Tibial artery (tissue), 4 donors: Measurements from ENCODE around the gene CDC42.

Experiments used
- DNase-seq, 2 donors: peaks; one replicate each; pipeline ENCODE4 v3.0.0-alpha.2; 2019
- H3K27ac ChIP-seq, 2 donors: fragments of 200-600 bp; sonication (generic) in 1 of 2; 1 replicate in 1 of 2; 2 replicates in 1 of 2; pipeline ENCODE4 v1.5.1; 2018 to 2019; ENCODE audit warnings: mild to moderate bottlenecking in 1 of 2
- H3K27me3 ChIP-seq, 2 donors: fragments of 200-600 bp; sonication (generic) in 1 of 2; one replicate each; pipeline versions ENCODE4 v1.5.1 to v1.6.0; 2016 to 2019
- H3K36me3 ChIP-seq, 3 donors: fragments of 200-600 bp; sonication (generic) in 2 of 3; one replicate each; pipeline ENCODE4 v1.5.1; 2016 to 2019; ENCODE audit warnings: mild to moderate bottlenecking in 2 of 3
- H3K4me1 ChIP-seq, 4 donors: fragments of 200-600 bp; sonication (generic) in 2 of 4; 1 replicate in 3 of 4; 2 replicates in 1 of 4; pipeline ENCODE4 v1.5.1; 2016 to 2019
- H3K4me3 ChIP-seq, 2 donors: fragments of 200-600 bp; sonication (generic) in 1 of 2; 1 replicate in 1 of 2; 2 replicates in 1 of 2; pipeline ENCODE4 v1.5.1; 2018 to 2019; ENCODE audit warnings: mild to moderate bottlenecking in 2 of 2
- H3K9me3 ChIP-seq, 3 donors: fragments of 200-600 bp; sonication (generic) in 1 of 3; one replicate each; pipeline ENCODE4 v1.5.1; 2016 to 2019
- intact Hi-C: fragments of 100-400 bp; cut with DNase I; formaldehyde crosslinking; loops from one replicate; pipeline ENCODE4 v1.15.0; 2023; ENCODE audit warnings: low total_unique reads
- TF ChIP-seq, protein P1 (sequence below), 2 experiments: fragments of 200-600 bp in 1 of 2; fragments of 450-650 bp in 1 of 2; IDR thresholded peaks; one replicate each; pipeline ENCODE4 v1.5.1; 2017 to 2019; ENCODE audit warnings: antibody characterized with exemption in 2 of 2, mild to moderate bottlenecking in 1 of 2, moderate library complexity in 1 of 2

Gene CDC42

DNA sequence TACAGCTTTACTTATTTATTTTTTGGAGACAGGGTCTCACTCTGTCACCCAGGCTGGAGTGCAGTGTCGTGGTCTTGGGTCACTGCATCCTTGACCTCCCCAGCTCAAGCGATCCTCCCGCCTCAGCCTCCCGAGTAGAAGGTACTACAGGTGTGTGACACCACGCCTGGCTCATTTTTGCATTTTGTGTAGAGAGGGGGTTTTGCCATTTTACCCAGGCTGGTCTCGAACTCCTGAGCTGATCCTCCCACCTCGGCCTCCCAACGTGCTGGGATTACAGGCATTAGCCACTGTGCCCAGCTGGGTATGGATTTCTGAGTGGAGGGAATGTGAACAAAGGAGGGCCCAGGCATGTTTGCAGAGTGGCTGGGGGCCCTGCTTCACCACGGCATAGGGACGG lies 46.2 kb downstream of the CDC42 start:
- no peaks in the 10 kb centered on the region for H3K9me3 ChIP-seq
- H3K27ac ChIP-seq: no peak overlapping the region
- intact Hi-C loops: no loop called here
- TF ChIP-seq, protein P1, sequence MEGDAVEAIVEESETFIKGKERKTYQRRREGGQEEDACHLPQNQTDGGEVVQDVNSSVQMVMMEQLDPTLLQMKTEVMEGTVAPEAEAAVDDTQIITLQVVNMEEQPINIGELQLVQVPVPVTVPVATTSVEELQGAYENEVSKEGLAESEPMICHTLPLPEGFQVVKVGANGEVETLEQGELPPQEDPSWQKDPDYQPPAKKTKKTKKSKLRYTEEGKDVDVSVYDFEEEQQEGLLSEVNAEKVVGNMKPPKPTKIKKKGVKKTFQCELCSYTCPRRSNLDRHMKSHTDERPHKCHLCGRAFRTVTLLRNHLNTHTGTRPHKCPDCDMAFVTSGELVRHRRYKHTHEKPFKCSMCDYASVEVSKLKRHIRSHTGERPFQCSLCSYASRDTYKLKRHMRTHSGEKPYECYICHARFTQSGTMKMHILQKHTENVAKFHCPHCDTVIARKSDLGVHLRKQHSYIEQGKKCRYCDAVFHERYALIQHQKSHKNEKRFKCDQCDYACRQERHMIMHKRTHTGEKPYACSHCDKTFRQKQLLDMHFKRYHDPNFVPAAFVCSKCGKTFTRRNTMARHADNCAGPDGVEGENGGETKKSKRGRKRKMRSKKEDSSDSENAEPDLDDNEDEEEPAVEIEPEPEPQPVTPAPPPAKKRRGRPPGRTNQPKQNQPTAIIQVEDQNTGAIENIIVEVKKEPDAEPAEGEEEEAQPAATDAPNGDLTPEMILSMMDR (IDR thresholded peaks at IDR 0.05): no peak
- H3K4me3 ChIP-seq: no peak overlapping the region
- no peaks in the 10 kb centered on the region for H3K27me3 ChIP-seq
- peaks cover 0 to 5% (median 4%) of the 10 kb centered on the region in 4 donors for H3K4me1 ChIP-seq
- peaks cover 29 to 63% (median 47%) of the 10 kb centered on the region in 3 donors for H3K36me3 ChIP-seq
- no peak for DNase-seq

DNA sequence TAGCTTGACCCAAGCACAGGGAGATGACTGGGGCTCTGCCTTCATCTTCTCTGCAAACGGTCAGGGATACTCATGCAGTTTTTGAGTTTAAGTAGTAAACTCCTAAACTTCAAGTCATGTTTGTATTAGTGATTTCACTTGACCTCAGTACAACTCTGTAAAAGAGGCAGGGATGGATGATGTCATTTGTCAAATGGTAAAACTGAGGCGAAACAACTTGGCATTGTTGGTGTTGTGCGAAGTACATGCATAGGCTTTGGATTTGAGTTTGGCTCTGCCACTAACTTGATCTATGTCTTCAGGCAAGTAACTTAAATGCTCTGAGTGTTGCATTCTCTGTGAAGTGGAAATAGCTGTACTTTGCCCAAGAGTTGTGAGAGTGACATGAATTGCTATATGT lies 47.7 kb downstream of the CDC42 start:
- no peak for DNase-seq
- Histone ChIP-seq H3K4me1 (peaks cover 0 to 5% (median 4%) of the 10 kb centered on the region in 4 donors), H3K9me3 (no peaks in the 10 kb centered on the region), H3K27ac (no peak overlapping the region), H3K36me3 (peaks cover 29 to 62% (median 40%) of the 10 kb centered on the region in 3 donors), H3K27me3 (no peaks in the 10 kb centered on the region), H3K4me3 (no peak overlapping the region)
- intact Hi-C loops: no loop called here
- TF ChIP-seq, protein P1 (IDR thresholded peaks at IDR 0.05): no peak

DNA sequence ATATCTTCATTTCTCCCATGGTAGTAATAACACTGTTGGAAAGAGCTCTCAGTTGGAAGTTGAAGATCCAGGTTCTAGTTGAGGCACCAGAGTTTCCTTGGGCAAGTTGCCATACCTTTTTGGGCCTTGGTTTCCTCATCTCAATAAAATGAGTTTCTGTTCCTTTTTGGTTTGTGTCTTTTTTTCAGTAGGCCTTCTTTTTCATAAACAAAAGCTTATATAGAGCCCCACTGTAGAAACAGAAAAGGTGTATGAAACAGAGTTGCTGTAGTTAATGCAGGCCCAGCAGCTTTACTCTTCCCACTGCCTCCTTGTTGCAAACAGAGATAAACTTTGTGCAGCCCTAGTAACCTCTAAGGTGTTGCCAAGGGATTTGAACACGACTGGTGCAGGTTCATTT lies 48.7 kb downstream of the CDC42 start:
- no peak overlapping the region for H3K4me3 ChIP-seq
- no peaks in the 10 kb centered on the region for H3K9me3 ChIP-seq
- no peak for DNase-seq
- H3K4me1 ChIP-seq: peaks cover 0 to 5% (median 4%) of the 10 kb centered on the region in 4 donors
- no peaks in the 10 kb centered on the region for H3K27me3 ChIP-seq
- peaks cover 26 to 51% (median 30%) of the 10 kb centered on the region in 3 donors for H3K36me3 ChIP-seq
- H3K27ac ChIP-seq: no peak overlapping the region
- intact Hi-C loops: no loop called here
- TF ChIP-seq, protein P1 (IDR thresholded peaks at IDR 0.05): no peak

DNA sequence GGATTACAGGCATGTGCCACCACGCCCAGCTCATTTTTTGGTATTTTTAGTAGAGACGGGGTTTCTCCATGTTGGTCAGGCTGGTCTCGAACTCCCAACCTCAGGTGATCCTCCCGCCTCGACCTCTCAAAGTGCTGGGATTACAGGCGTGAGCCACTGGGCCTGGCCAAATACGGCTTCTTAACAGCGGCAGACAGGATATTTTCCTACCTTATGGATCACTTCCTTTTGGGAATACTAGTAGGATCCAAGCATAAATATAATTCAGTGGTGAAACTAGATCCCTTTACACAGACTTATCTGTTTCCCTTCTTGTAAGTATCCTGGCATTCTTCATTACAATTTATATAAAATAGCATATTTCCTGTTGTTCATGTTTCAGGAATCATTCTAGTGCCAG lies 49.5 kb downstream of the CDC42 start:
- H3K4me1 ChIP-seq: peaks cover 0 to 5% (median 4%) of the 10 kb centered on the region in 4 donors
- H3K36me3 ChIP-seq: peaks cover 18 to 43% (median 22%) of the 10 kb centered on the region in 3 donors
- no peak overlapping the region for H3K27ac ChIP-seq
- H3K9me3 ChIP-seq: no peaks in the 10 kb centered on the region
- no peak overlapping the region for H3K4me3 ChIP-seq
- TF ChIP-seq, protein P1 (IDR thresholded peaks at IDR 0.05): no peak
- no peak for DNase-seq
- no peaks in the 10 kb centered on the region for H3K27me3 ChIP-seq
- intact Hi-C loops: no loop called here

DNA sequence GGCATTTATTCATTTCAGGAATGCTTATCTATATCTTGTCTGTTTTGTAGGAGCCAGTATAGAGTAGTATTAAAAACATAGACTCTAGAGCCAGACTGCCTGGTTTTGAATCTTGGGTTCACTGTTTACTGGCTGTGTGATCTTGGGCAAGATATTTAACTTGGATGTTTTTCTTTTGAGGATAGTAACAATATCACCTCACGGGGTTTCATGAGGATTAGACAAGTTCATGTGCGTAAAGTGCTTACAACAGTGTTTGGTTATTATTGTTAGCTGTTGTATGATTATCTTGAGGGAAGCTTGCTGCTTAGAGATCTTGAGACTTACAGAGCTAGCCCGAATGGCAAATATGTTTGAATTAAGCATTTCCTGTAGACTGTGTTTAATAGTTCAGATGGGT lies 50.2 kb downstream of the CDC42 start:
- Histone ChIP-seq H3K9me3 (no peaks in the 10 kb centered on the region), H3K4me3 (no peak overlapping the region), H3K4me1 (peaks cover 0 to 5% (median 4%) of the 10 kb centered on the region in 4 donors), H3K27me3 (no peaks in the 10 kb centered on the region), H3K36me3 (peaks cover 11 to 36% (median 15%) of the 10 kb centered on the region in 3 donors), H3K27ac (no peak overlapping the region)
- no peak for DNase-seq
- TF ChIP-seq, protein P1 (IDR thresholded peaks at IDR 0.05): no peak
- intact Hi-C loops: no loop called here

DNA sequence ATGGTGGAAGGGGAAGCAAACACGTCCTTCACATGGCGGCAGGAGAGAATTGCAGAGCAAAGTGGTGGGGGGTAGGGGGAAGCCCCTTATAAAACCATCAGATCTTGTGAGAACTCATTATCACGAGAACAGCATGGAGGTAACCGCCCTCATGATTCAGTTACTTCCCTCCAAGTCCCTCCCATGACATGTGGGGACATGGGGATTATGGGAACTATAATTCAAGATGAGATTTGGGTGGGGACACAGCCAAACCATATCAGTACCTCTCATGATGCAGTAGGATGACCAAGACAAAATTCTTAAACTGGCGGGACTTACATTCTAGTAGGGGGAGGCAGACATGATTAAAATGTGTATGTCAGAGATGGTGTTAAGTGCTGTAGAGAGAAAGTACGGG lies 51.6 kb downstream of the CDC42 start:
- Histone ChIP-seq H3K36me3 (peaks cover 0 to 22% (median 8%) of the 10 kb centered on the region in 3 donors), H3K4me1 (peaks cover 0 to 17% (median 15%) of the 10 kb centered on the region in 4 donors), H3K4me3 (no peak overlapping the region), H3K27ac (no peak overlapping the region), H3K27me3 (no peaks in the 10 kb centered on the region), H3K9me3 (no peaks in the 10 kb centered on the region)
- intact Hi-C loops: no loop called here
- no peak for DNase-seq
- TF ChIP-seq, protein P1 (IDR thresholded peaks at IDR 0.05): no peak
